Kidney epithelial cell (primary cell): Measurements from ENCODE around the gene STRA8. TPM values are rescaled to one million over a fixed set of nuclear protein-coding genes. Genes with fewer than 3 reads are reported as not detected.

Experiments used
- DNase-seq: peaks from one replicate; pipeline ENCODE4 v3.0.0-alpha.2; 2010; ENCODE audit warnings: low read depth
- H3K27me3 ChIP-seq: 2 replicates; pipeline ENCODE4 v1.6.0; 2011; ENCODE audit warnings: low read length; ENCODE audit not compliant: control insufficient read depth, insufficient read depth
- H3K36me3 ChIP-seq: 2 replicates; pipeline ENCODE4 v1.5.1; 2011; ENCODE audit warnings: low read length; ENCODE audit not compliant: control insufficient read depth, insufficient read depth
- H3K4me3 ChIP-seq: 2 replicates; pipeline ENCODE4 v1.5.1; 2011; ENCODE audit warnings: low read depth, mild to moderate bottlenecking, control low read depth, low read length
- total RNA-seq: library from RNA; depleted of rRNA; stranded (reverse); fragments of >200 nt; gene quantifications from 2 replicates; pipeline ENCODE4 v1.2.3, GENCODE V29; 2015
- TF ChIP-seq, protein P1 (sequence below): IDR thresholded peaks from 2 replicates; pipeline ENCODE4 v1.5.1; 2011; ENCODE audit warnings: mild to moderate bottlenecking, moderate library complexity, low read length, control low read depth, inconsistent platforms; ENCODE audit not compliant: insufficient read depth, poor library complexity, severe bottlenecking

Gene STRA8
- total RNA-seq, 1 donor from 2014 or later: not detected

DNA sequence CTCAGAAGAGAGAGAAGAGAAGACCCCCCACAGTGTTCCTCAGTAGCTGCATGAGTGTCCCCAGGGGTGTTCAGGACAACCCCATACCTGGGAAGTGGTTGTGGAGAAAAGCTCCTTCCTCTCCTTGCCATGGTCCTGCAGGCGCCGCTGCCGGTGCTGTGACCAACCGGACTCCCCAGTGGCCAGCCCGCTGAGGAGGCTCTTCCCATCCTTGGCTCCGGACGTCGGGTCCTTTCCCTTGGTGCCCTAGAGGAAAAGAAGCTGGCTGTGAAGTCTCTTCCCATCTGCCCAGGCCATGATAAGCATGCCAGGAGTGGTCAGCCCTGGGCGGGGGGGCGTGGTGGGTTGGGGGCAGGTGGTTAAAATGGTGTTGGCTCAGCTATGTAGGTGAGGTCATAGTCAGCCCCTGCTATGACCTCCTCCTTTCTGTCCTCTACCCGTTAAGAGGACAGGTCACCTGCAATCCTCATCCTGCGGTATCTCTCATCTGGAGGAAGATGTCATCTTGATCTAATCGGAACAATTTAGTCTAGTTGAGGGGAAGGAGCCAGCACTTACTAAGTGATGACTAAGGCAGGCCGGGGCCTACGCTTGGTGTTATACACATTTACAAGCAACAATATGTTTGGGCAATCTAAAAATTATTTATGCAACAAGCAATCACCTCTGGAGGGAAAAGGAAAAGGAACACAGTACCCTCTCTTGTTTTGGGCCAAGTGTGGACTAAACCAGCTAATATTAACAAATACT, 35.6 kb upstream of the STRA8 start:
- Histone ChIP-seq H3K36me3 (peaks cover 3% of the 10 kb centered on the region), H3K27me3 (no peaks in the 10 kb centered on the region), H3K4me3 (no peak overlapping the region)
- TF ChIP-seq, protein P1, sequence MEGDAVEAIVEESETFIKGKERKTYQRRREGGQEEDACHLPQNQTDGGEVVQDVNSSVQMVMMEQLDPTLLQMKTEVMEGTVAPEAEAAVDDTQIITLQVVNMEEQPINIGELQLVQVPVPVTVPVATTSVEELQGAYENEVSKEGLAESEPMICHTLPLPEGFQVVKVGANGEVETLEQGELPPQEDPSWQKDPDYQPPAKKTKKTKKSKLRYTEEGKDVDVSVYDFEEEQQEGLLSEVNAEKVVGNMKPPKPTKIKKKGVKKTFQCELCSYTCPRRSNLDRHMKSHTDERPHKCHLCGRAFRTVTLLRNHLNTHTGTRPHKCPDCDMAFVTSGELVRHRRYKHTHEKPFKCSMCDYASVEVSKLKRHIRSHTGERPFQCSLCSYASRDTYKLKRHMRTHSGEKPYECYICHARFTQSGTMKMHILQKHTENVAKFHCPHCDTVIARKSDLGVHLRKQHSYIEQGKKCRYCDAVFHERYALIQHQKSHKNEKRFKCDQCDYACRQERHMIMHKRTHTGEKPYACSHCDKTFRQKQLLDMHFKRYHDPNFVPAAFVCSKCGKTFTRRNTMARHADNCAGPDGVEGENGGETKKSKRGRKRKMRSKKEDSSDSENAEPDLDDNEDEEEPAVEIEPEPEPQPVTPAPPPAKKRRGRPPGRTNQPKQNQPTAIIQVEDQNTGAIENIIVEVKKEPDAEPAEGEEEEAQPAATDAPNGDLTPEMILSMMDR: no peak
- no peak for DNase-seq

- Histone ChIP-seq H3K27me3 (no peaks in the 10 kb centered on the region), H3K4me3 (no peak overlapping the region), H3K36me3 (peaks cover 3% of the 10 kb centered on the region)
- DNase-seq: no peak
- TF ChIP-seq, protein P1: no peak
Measured at GRCh38 chr7:135199439-135199838, 34.2 kb upstream of the STRA8 start.

GRCh38 chr7:135200821-135201331, 32.8 kb upstream of the STRA8 start:
- DNase-seq: no peak
- Histone ChIP-seq H3K27me3 (no peaks in the 10 kb centered on the region), H3K36me3 (peaks cover 4% of the 10 kb centered on the region), H3K4me3 (no peak overlapping the region)
- TF ChIP-seq, protein P1: no peak

- peaks cover 4% of the 10 kb centered on the region for H3K36me3 ChIP-seq
- H3K4me3 ChIP-seq: no peak overlapping the region
- no peaks in the 10 kb centered on the region for H3K27me3 ChIP-seq
- TF ChIP-seq, protein P1: no peak
- DNase-seq: no peak
Measured at GRCh38 chr7:135201350-135201749, 32.3 kb upstream of the STRA8 start.

DNA sequence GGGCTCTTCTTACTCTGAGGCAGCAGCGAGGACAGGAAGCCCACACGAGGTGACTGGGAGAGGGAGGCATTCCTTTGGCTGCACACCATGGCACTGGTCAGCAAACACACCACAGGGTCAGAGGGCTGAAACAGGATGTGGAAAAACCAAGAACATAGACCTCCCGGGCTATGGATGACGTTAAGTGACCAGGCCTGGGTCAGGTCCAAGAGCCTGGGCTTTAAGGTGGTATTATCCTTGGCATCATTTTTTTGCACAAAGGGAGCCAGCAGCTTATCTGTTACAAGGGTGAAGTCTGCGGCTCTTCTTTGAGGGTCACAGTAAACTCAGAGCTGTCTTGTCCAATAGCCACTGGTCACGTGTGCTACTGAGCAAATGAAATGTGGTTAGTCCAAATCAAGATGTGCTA, 29.3 kb upstream of the STRA8 start:
- DNase-seq: no peak
- TF ChIP-seq, protein P1: no peak

GRCh38 chr7:135204876-135205275, 28.8 kb upstream of the STRA8 start:
- H3K36me3 ChIP-seq: peaks cover 4% of the 10 kb centered on the region
- no peak overlapping the region for H3K4me3 ChIP-seq
- H3K27me3 ChIP-seq: no peaks in the 10 kb centered on the region
- DNase-seq: no peak
- TF ChIP-seq, protein P1: no peak

More for the DNA sequence above, 29.3 kb upstream of the STRA8 start:
- peaks cover 4% of the 10 kb centered on the region for H3K36me3 ChIP-seq
- H3K27me3 ChIP-seq: no peaks in the 10 kb centered on the region
- H3K4me3 ChIP-seq: no peak overlapping the region
